Hepatocyte (in vitro differentiated cells): ENCODE data around the gene F7. TPM values are rescaled to one million over a fixed set of nuclear protein-coding genes. Genes with fewer than 3 reads are reported as not detected.

Experiments used
- DNase-seq: peaks from one replicate; pipeline ENCODE4 v3.0.0-alpha.2; 2016; ENCODE audit warnings: low spot score
- H2AFZ ChIP-seq: fragments of 200-600 bp; sonication (generic); 2 replicates; pipeline ENCODE4 v1.6.0; 2016; ENCODE audit warnings: antibody characterized with exemption, mild to moderate bottlenecking
- H3K27ac ChIP-seq: fragments of 200-600 bp; sonication (generic); 2 replicates; pipeline ENCODE4 v1.5.1; 2016; ENCODE audit warnings: mild to moderate bottlenecking
- H3K27me3 ChIP-seq: fragments of 200-600 bp; sonication (generic); 2 replicates; pipeline ENCODE4 v1.6.1; 2016
- H3K36me3 ChIP-seq: fragments of 200-600 bp; sonication (generic); replicated peaks from 2 replicates; pipeline ENCODE4 v1.5.1; 2016; ENCODE audit warnings: low read depth; ENCODE audit not compliant: insufficient read depth
- H3K4me1 ChIP-seq: fragments of 200-600 bp; sonication (generic); 2 replicates; pipeline ENCODE4 v1.5.1; 2016; ENCODE audit warnings: mild to moderate bottlenecking, moderate library complexity; ENCODE audit not compliant: insufficient read depth
- H3K4me2 ChIP-seq: fragments of 200-600 bp; sonication (generic); 2 replicates; pipeline ENCODE4 v1.6.0; 2016
- H3K4me3 ChIP-seq: fragments of 200-600 bp; sonication (generic); 2 replicates; pipeline ENCODE4 v1.5.1; 2016; ENCODE audit warnings: mild to moderate bottlenecking
- H3K79me2 ChIP-seq: fragments of 200-600 bp; sonication (generic); 2 replicates; pipeline ENCODE4 v1.6.0; 2017; ENCODE audit warnings: mild to moderate bottlenecking
- H3K9me2 ChIP-seq: fragments of 200-600 bp; sonication (generic); replicated peaks from 2 replicates; pipeline ENCODE4 v1.6.0; 2017; ENCODE audit warnings: mild to moderate bottlenecking; ENCODE audit not compliant: insufficient read depth
- H3K9me3 ChIP-seq: fragments of 200-600 bp; sonication (generic); 2 replicates; pipeline ENCODE4 v1.5.1; 2016; ENCODE audit warnings: low read depth, mild to moderate bottlenecking
- H4K20me1 ChIP-seq: fragments of 200-600 bp; sonication (generic); 2 replicates; pipeline ENCODE4 v1.6.0; 2016; ENCODE audit warnings: mild to moderate bottlenecking; ENCODE audit not compliant: insufficient read depth, poor library complexity, severe bottlenecking
- CTCF ChIP-seq: fragments of 200-600 bp; sonication (generic); IDR thresholded peaks from 2 replicates; pipeline ENCODE4 v1.5.1; 2016; ENCODE audit warnings: antibody characterized with exemption, mild to moderate bottlenecking; ENCODE audit not compliant: poor library complexity
- EZH2 ChIP-seq: fragments of 200-600 bp; sonication (generic); IDR thresholded peaks from 2 replicates; pipeline ENCODE4 v1.6.1; 2016; ENCODE audit warnings: antibody characterized with exemption, mild to moderate bottlenecking, borderline replicate concordance
- EZH2phosphoT487 ChIP-seq: fragments of 200-600 bp; sonication (generic); IDR thresholded peaks from one replicate; pipeline ENCODE4 v1.6.1; 2018; ENCODE audit warnings: antibody characterized with exemption, mild to moderate bottlenecking, low read depth, moderate library complexity; ENCODE audit not compliant: unreplicated experiment, severe bottlenecking
- WGBS: methylation state at CpG from one replicate; pipeline ENCODE4 v1.1.6; 2016; ENCODE audit warnings: low lambda C conversion rate; ENCODE audit errors: missing lambda C conversion rate; 5-methylcytosine and 5-hydroxymethylcytosine counted together
- polyA plus RNA-seq: library from polyadenylated mRNA; unstranded; fragments of >200 nt; fragmentation: Nextera tagmentation; extraction: Ambion mirVana; gene quantifications from 2 replicates; pipeline ENCODE4 v1.2.1, GENCODE V29; 2016
- total RNA-seq: library from RNA; depleted of rRNA; stranded (reverse); fragments of >200 nt; gene quantifications from 2 replicates; pipeline ENCODE4 v1.2.3, GENCODE V29; 2014

F7 gene
- total and polyA plus RNA-seq, 2 experiments from 2014 or later: 12.6 to 24.0 TPM

GRCh38 chr13:113155201-113155600 is 49.6 kb downstream of the F7 start:
- no peaks in the 10 kb centered on the region for H3K27me3 ChIP-seq
- WGBS: 93% methylated on average over 3 of the region's 3 CpGs
- no peak overlapping the region for H3K4me3 ChIP-seq
- H4K20me1 ChIP-seq: no peaks in the 10 kb centered on the region
- no peaks in the 10 kb centered on the region for H3K9me3 ChIP-seq
- TF ChIP-seq CTCF (no peak), EZH2phosphoT487 (no peak), EZH2 (no peak)
- H3K9me2 ChIP-seq: no peaks in the 10 kb centered on the region
- no peak overlapping the region for H3K27ac ChIP-seq
- peaks cover 16% of the 10 kb centered on the region for H3K4me1 ChIP-seq
- no peaks in the 10 kb centered on the region for H3K79me2 ChIP-seq
- no peak overlapping the region for H3K4me2 ChIP-seq
- no peak for DNase-seq
- no peak overlapping the region for H2AFZ ChIP-seq
- no peaks in the 10 kb centered on the region for H3K36me3 ChIP-seq

GRCh38 chr13:113155982-113156655 is 50.5 kb downstream of the F7 start:
- Histone ChIP-seq H3K79me2 (no peaks in the 10 kb centered on the region), H3K4me1 (peaks cover 16% of the 10 kb centered on the region), H3K27me3 (no peaks in the 10 kb centered on the region), H3K27ac (no peak overlapping the region), H3K4me3 (no peak overlapping the region), H3K4me2 (no peak overlapping the region), H4K20me1 (no peaks in the 10 kb centered on the region), H3K9me2 (no peaks in the 10 kb centered on the region), H3K36me3 (no peaks in the 10 kb centered on the region), H2AFZ (no peak overlapping the region), H3K9me3 (no peaks in the 10 kb centered on the region)
- WGBS: 88% methylated on average over 9 of the region's 9 CpGs
- TF ChIP-seq EZH2 (no peak), EZH2phosphoT487 (no peak), CTCF (no peak)
- no peak for DNase-seq

GRCh38 chr13:113157206-113157928 is 51.8 kb downstream of the F7 start:
- no peaks in the 10 kb centered on the region for H3K9me3 ChIP-seq
- H3K4me3 ChIP-seq: no peak overlapping the region
- no peaks in the 10 kb centered on the region for H3K36me3 ChIP-seq
- 71% methylated on average over 12 of the region's 12 CpGs for WGBS
- H4K20me1 ChIP-seq: no peaks in the 10 kb centered on the region
- no peaks in the 10 kb centered on the region for H3K9me2 ChIP-seq
- H3K4me2 ChIP-seq: no peak overlapping the region
- no peak overlapping the region for H3K27ac ChIP-seq
- H3K27me3 ChIP-seq: no peaks in the 10 kb centered on the region
- DNase-seq: no peak
- H3K79me2 ChIP-seq: no peaks in the 10 kb centered on the region
- no peak overlapping the region for H2AFZ ChIP-seq
- H3K4me1 ChIP-seq: peaks cover 11% of the 10 kb centered on the region
- TF ChIP-seq EZH2 (no peak), CTCF (no peak), EZH2phosphoT487 (no peak)
